Colonic mucosa (tissue), 4 donors: ENCODE measurements around the gene IRS2. TPM values are rescaled to one million over a fixed set of nuclear protein-coding genes. Genes with fewer than 3 reads are reported as not detected.

Experiments
- DNase-seq: peaks from one replicate; pipeline ENCODE4 v3.0.0-alpha.2; 2020
- H3K27ac ChIP-seq: fragments of 200-600 bp; one replicate; pipeline ENCODE4 v1.8.0; 2021
- H3K27me3 ChIP-seq: fragments of 200-600 bp; one replicate; pipeline ENCODE4 v1.8.0; 2021
- H3K36me3 ChIP-seq: fragments of 200-600 bp; one replicate; pipeline ENCODE4 v1.8.0; 2021
- H3K4me1 ChIP-seq: fragments of 200-600 bp; one replicate; pipeline ENCODE4 v1.8.0; 2021; ENCODE audit warnings: mild to moderate bottlenecking
- H3K4me3 ChIP-seq: fragments of 200-600 bp; one replicate; pipeline ENCODE4 v1.8.0; 2021
- H3K9ac ChIP-seq, 2 donors: one replicate each; pipeline ENCODE4 v1.7.0; 2013; ENCODE audit warnings: control low read depth in 2 of 2, low read depth in 2 of 2, low read length in 2 of 2
- H3K9me3 ChIP-seq: fragments of 200-600 bp; one replicate; pipeline ENCODE4 v1.8.0; 2021
- intact Hi-C: fragments of 100-400 bp; cut with DNase I; formaldehyde crosslinking; loops from one replicate; pipeline ENCODE4 v1.14.1; 2022
- total RNA-seq, 2 donors: library from RNA; stranded (reverse); fragmentation: NEBNext Ultra II Directional in 1 of 2; extraction: Animal tissue kit (Norgen Biotek cat#: 25700) in 1 of 2; gene quantifications; one replicate each; pipeline ENCODE4 v1.2.1, GENCODE V29; 2021
- TF ChIP-seq, protein P1 (sequence below): fragments of 200-600 bp; IDR thresholded peaks from one replicate; pipeline ENCODE4 v1.8.0; 2022; ENCODE audit warnings: antibody characterized with exemption, mild to moderate bottlenecking
- donor health status: healthy.
- donor health status: DM: no; HTN: no; CAD: no.
- donor health status: DM: no; HTN: no; CAD: no.

The IRS2 gene
- total RNA-seq, 2 donors from 2014 or later, result 6.7 to 23.0 TPM

DNA sequence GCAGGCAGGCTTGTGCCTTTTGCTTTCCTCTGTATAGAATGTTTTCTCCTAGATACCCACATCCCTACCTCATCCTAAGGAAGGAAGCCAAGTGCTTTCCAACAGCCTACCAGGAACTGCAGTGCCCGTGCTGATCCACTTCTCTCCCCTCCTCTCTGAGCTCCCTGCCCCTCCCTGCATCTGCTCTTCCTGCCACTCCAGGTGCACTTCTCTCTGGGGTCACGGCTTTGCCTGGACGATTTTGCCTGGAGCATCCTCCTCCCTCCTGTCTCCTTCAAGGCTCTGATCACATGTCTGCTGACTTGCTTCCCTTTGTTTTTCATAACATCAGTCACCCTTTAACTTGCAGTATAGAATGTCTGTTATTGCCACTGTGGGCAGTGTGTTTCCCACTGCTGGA lies 34.7 kb upstream of the IRS2 start:
- no peak overlapping the region for H3K9ac ChIP-seq
- H3K36me3 ChIP-seq, result no peaks in the 10 kb centered on the region
- no peaks in the 10 kb centered on the region for H3K4me1 ChIP-seq
- H3K9me3 ChIP-seq, result no peaks in the 10 kb centered on the region
- no peak for DNase-seq
- no peak overlapping the region for H3K27ac ChIP-seq
- TF ChIP-seq, protein P1, sequence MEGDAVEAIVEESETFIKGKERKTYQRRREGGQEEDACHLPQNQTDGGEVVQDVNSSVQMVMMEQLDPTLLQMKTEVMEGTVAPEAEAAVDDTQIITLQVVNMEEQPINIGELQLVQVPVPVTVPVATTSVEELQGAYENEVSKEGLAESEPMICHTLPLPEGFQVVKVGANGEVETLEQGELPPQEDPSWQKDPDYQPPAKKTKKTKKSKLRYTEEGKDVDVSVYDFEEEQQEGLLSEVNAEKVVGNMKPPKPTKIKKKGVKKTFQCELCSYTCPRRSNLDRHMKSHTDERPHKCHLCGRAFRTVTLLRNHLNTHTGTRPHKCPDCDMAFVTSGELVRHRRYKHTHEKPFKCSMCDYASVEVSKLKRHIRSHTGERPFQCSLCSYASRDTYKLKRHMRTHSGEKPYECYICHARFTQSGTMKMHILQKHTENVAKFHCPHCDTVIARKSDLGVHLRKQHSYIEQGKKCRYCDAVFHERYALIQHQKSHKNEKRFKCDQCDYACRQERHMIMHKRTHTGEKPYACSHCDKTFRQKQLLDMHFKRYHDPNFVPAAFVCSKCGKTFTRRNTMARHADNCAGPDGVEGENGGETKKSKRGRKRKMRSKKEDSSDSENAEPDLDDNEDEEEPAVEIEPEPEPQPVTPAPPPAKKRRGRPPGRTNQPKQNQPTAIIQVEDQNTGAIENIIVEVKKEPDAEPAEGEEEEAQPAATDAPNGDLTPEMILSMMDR, result no peak
- H3K4me3 ChIP-seq, result no peak overlapping the region
- intact Hi-C loops, result no loop called here
- H3K27me3 ChIP-seq, result no peaks in the 10 kb centered on the region

GRCh38 chr13:109819874-109820273 lies 33.5 kb upstream of the IRS2 start:
- intact Hi-C loops, result no loop called here
- no peak for DNase-seq
- H3K4me1 ChIP-seq, result no peaks in the 10 kb centered on the region
- H3K9ac ChIP-seq, result no peak overlapping the region
- no peaks in the 10 kb centered on the region for H3K27me3 ChIP-seq
- H3K9me3 ChIP-seq, result no peaks in the 10 kb centered on the region
- H3K4me3 ChIP-seq, result no peak overlapping the region
- TF ChIP-seq, protein P1, result no peak
- H3K27ac ChIP-seq, result no peak overlapping the region
- no peaks in the 10 kb centered on the region for H3K36me3 ChIP-seq

GRCh38 chr13:109818886-109819285 lies 32.5 kb upstream of the IRS2 start:
- Histone ChIP-seq H3K4me1 (no peaks in the 10 kb centered on the region), H3K36me3 (no peaks in the 10 kb centered on the region), H3K9me3 (no peaks in the 10 kb centered on the region), H3K27me3 (no peaks in the 10 kb centered on the region), H3K9ac (no peak overlapping the region), H3K27ac (no peak overlapping the region), H3K4me3 (no peak overlapping the region)
- DNase-seq, result no peak
- intact Hi-C loops, result no loop called here
- TF ChIP-seq, protein P1, result no peak

- no peaks in the 10 kb centered on the region for H3K4me1 ChIP-seq
- intact Hi-C loops, result no loop called here
- no peak overlapping the region for H3K27ac ChIP-seq
- H3K4me3 ChIP-seq, result no peak overlapping the region
- TF ChIP-seq, protein P1, result no peak
- no peaks in the 10 kb centered on the region for H3K9me3 ChIP-seq
- no peaks in the 10 kb centered on the region for H3K36me3 ChIP-seq
- no peaks in the 10 kb centered on the region for H3K27me3 ChIP-seq
- DNase-seq, result no peak
- no peak overlapping the region for H3K9ac ChIP-seq
These were observed 31.5 kb upstream of the IRS2 start for GRCh38 chr13:109817591-109818535.

- intact Hi-C loops, result no loop called here
- H3K9me3 ChIP-seq, result no peaks in the 10 kb centered on the region
- no peaks in the 10 kb centered on the region for H3K27me3 ChIP-seq
- no peak overlapping the region for H3K27ac ChIP-seq
- no peak for DNase-seq
- no peaks in the 10 kb centered on the region for H3K36me3 ChIP-seq
- TF ChIP-seq, protein P1, result no peak
- no peak overlapping the region for H3K9ac ChIP-seq
- H3K4me3 ChIP-seq, result no peak overlapping the region
- no peaks in the 10 kb centered on the region for H3K4me1 ChIP-seq
These were observed 30.4 kb upstream of the IRS2 start for GRCh38 chr13:109816808-109817203.
